Measurements from ENCODE around the gene BABAM2. TPM values are rescaled to one million over a fixed set of nuclear protein-coding genes. Genes with fewer than 3 reads are reported as not detected.

The BABAM2 gene
- total RNA-seq, 4 donors from 2014 or later, result 33.2 to 70.3 (median 38.6) TPM

DNA sequence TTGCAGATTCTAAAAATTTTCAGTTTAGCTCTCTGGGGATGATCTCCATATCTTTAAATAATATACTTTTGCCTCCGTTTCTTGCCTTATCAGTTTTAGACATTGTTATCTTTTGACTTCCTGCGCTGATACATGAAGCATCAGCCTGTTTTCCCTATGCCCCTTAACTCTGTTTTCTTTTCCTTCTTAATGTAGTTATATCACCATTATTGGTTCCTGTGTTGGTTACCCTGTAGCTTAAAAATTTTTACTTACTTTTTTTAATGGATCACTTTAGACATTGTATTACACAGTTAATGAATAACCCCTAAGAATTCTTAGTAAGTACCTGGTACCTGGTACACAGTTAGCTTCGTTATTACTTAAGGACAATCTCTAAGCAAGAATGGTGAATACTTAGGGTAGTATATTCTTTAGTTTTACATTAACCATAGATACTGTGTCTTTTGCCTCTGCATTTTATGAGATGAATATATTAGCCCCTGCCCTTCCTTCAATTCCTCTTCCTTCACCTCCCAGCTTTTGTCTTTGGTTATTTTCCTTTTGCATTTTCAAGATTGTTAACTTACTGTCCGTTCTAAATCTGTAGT lies 40.9 kb downstream of the BABAM2 start:
- Histone ChIP-seq H3K9me3 (no peaks in the 10 kb centered on the region), H3K36me3 (peaks cover 0 to 3% of the 10 kb centered on the region in 2 donors), H3K27ac (no peak overlapping the region), H3K27me3 (no peaks in the 10 kb centered on the region), H3K4me1 (no peaks in the 10 kb centered on the region), H3K4me3 (replicated peaks in 1 of 3) (no peak overlapping the region)
- TF ChIP-seq, protein P1, sequence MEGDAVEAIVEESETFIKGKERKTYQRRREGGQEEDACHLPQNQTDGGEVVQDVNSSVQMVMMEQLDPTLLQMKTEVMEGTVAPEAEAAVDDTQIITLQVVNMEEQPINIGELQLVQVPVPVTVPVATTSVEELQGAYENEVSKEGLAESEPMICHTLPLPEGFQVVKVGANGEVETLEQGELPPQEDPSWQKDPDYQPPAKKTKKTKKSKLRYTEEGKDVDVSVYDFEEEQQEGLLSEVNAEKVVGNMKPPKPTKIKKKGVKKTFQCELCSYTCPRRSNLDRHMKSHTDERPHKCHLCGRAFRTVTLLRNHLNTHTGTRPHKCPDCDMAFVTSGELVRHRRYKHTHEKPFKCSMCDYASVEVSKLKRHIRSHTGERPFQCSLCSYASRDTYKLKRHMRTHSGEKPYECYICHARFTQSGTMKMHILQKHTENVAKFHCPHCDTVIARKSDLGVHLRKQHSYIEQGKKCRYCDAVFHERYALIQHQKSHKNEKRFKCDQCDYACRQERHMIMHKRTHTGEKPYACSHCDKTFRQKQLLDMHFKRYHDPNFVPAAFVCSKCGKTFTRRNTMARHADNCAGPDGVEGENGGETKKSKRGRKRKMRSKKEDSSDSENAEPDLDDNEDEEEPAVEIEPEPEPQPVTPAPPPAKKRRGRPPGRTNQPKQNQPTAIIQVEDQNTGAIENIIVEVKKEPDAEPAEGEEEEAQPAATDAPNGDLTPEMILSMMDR (IDR thresholded peaks at IDR 0.05), result no peak
- TF ChIP-seq POLR2A (IDR thresholded peaks at IDR 0.05), result no peak
- no peak for DNase-seq
- 89 to 91% methylated on average over 4 of the region's 4 CpGs for WGBS, 2 donors
- intact Hi-C loops (cut with DNase I), result no loop called here

DNA sequence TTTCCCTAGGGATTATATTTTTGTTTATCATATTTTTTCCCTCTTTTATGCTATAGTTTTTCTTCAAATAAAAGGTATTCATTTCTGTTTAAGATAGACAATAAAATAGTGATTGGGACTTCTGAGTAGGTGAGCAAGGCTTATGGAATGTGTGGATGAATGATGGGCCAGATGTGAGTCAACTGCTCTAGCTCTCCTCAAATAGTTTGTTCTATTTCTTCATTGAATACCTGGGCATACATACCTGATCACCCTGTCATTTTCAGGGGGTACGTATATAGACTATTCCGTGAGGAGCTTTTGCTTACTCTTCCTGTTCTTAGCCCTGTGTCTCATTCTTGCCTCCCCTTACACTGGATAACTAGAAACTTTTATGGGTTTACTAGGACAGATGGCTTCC lies 41.9 kb downstream of the BABAM2 start:
- Histone ChIP-seq H3K9me3 (no peaks in the 10 kb centered on the region), H3K4me3 (replicated peaks in 1 of 3) (no peak overlapping the region), H3K4me1 (no peaks in the 10 kb centered on the region), H3K36me3 (peaks cover 0 to 3% of the 10 kb centered on the region in 2 donors), H3K27ac (no peak overlapping the region), H3K27me3 (no peaks in the 10 kb centered on the region)
- 95 to 99% methylated on average over 2 of the region's 2 CpGs for WGBS, 2 donors
- intact Hi-C loops (cut with DNase I), result no loop called here
- no peak for DNase-seq
- TF ChIP-seq, protein P1 (IDR thresholded peaks at IDR 0.05), result no peak
- no peak for TF ChIP-seq POLR2A (IDR thresholded peaks at IDR 0.05)

DNA sequence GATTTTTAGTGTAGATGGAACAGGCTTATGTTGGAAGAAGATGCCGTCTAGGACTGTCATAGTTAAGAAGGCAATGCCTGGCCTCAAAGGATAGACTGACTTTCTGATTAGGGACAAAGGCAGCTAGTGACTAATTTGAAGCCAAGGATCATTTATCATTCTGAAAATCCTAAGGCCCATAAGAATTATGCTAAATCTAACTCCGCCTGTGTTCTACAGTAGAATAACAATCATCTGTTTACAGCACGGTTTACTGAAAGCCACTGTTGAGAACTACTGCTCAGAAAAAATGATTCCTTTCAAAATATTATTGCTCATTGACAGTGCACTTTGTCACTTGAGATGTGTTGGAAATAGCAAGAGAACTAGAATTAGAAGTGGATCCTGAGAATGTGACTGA lies 44.5 kb downstream of the BABAM2 start:
- no peak overlapping the region for H3K27ac ChIP-seq
- intact Hi-C loops (cut with DNase I), result no loop called here
- H3K4me1 ChIP-seq, result no peaks in the 10 kb centered on the region
- H3K4me3 ChIP-seq (replicated peaks in 1 of 3), result no peak overlapping the region
- H3K9me3 ChIP-seq, result no peaks in the 10 kb centered on the region
- no peaks in the 10 kb centered on the region for H3K36me3 ChIP-seq
- 95 to 97% methylated on average over 3 of the region's 3 CpGs for WGBS, 2 donors
- no peak for DNase-seq
- TF ChIP-seq, protein P1 (IDR thresholded peaks at IDR 0.05), result no peak
- TF ChIP-seq POLR2A (IDR thresholded peaks at IDR 0.05), result no peak
- no peaks in the 10 kb centered on the region for H3K27me3 ChIP-seq

DNA sequence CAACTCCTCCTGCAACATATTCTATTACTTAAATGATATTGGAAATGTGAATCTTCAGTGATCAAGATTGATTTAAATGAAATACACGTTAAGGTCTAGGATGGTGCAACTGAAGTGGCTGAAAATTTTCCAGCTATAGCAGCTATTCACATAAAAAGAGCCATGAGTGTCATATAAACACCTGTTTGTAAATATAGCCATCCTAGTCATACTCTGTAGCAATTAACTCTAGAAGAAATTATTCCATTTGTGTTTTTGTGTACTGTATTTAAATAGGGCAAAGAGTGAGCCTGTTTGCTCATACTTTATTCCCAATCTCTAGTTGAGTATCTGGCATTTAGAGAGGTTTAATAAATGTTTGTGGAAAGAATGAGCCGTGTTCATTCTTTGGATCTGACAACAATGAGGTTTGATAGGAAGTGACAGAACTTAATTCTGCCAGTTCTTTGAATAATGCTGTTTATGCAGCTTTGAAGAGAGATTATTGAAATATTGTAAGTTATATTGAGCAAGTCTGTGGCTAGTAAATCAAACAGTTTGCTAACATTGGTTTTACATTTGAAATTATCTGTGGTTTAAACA lies 49.7 kb downstream of the BABAM2 start:
- Histone ChIP-seq H3K4me1 (no peaks in the 10 kb centered on the region), H3K9me3 (no peaks in the 10 kb centered on the region), H3K36me3 (no peaks in the 10 kb centered on the region), H3K4me3 (replicated peaks in 1 of 3) (no peak overlapping the region), H3K27ac (no peak overlapping the region), H3K27me3 (no peaks in the 10 kb centered on the region)
- TF ChIP-seq, protein P1 (IDR thresholded peaks at IDR 0.05), result no peak
- TF ChIP-seq POLR2A (IDR thresholded peaks at IDR 0.05), result no peak
- 77 to 79% methylated on average over 2 of the region's 2 CpGs for WGBS, 2 donors
- intact Hi-C loops (cut with DNase I), result no loop called here
- no peak for DNase-seq

DNA sequence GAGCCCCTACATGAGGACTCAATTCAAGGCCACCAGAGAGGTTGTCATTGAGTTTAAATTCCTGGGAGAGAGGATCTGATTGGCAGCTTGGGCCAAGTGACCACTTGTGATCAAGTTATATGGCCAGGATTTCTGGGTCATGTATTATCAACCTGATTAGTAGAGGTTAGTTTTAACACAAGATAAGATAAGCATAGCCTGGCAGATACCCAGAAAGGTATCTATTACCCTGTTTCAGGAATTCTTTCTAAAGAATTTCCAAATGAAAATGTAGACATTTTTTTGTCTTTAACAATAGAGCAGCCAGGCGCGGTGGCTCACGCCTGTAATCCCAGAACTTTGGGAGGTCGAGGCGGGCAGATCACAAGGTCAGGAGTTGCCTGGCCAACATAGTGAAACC lies 50.5 kb downstream of the BABAM2 start:
- H3K9me3 ChIP-seq, result no peaks in the 10 kb centered on the region
- no peaks in the 10 kb centered on the region for H3K27me3 ChIP-seq
- DNase-seq, result no peak
- no peak overlapping the region for H3K4me3 ChIP-seq (replicated peaks in 1 of 3)
- no peak for TF ChIP-seq POLR2A (IDR thresholded peaks at IDR 0.05)
- TF ChIP-seq, protein P1 (IDR thresholded peaks at IDR 0.05), result no peak
- no peaks in the 10 kb centered on the region for H3K36me3 ChIP-seq
- H3K4me1 ChIP-seq, result no peaks in the 10 kb centered on the region
- 92 to 96% methylated on average over 5 of the region's 5 CpGs for WGBS, 2 donors
- no peak overlapping the region for H3K27ac ChIP-seq
- intact Hi-C loops (cut with DNase I), result no loop called here

Measured in thyroid gland (tissue), 4 donors.